Astrocyte (in vitro differentiated cells and primary cell): ENCODE measurements around the gene SPPL2A. TPM values are rescaled to one million over a fixed set of nuclear protein-coding genes. Genes with fewer than 3 reads are reported as not detected.

Source experiments
- DNase-seq: peaks from one replicate; pipeline ENCODE4 v3.0.0-alpha.2; 2010; ENCODE audit warnings: low read depth
- FAIRE-seq: peaks from 2 replicates; lab custom pipeline; 2011; peaks lifted over from hg19 to GRCh38; lab: Jason Lieb, UNC
- H2AFZ ChIP-seq: 2 replicates; pipeline ENCODE4 v1.6.0; 2012; ENCODE audit warnings: low read depth, low read length, inconsistent platforms
- H3K27ac ChIP-seq: 2 replicates; pipeline ENCODE4 v1.5.1; 2011; ENCODE audit warnings: low read depth, low read length, inconsistent platforms
- H3K27me3 ChIP-seq: 2 replicates; pipeline ENCODE4 v1.6.0; 2011; ENCODE audit warnings: low read length, inconsistent platforms; ENCODE audit not compliant: insufficient read depth
- H3K36me3 ChIP-seq: 2 replicates; pipeline ENCODE4 v1.5.1; 2011; ENCODE audit warnings: low read length, inconsistent platforms; ENCODE audit not compliant: insufficient read depth
- H3K4me1 ChIP-seq: 2 replicates; pipeline ENCODE4 v1.5.1; 2011; ENCODE audit warnings: low read length, inconsistent platforms; ENCODE audit not compliant: insufficient read depth
- H3K4me2 ChIP-seq: 2 replicates; pipeline ENCODE4 v1.6.0; 2012; ENCODE audit warnings: low read length, inconsistent platforms
- H3K4me3 ChIP-seq: 2 replicates; pipeline ENCODE4 v1.5.1; 2011; ENCODE audit warnings: low read depth, mild to moderate bottlenecking, low read length, inconsistent platforms; ENCODE audit not compliant: insufficient read depth
- H3K79me2 ChIP-seq: 2 replicates; pipeline ENCODE4 v1.6.0; 2012; ENCODE audit warnings: mild to moderate bottlenecking, low read length, inconsistent platforms; ENCODE audit not compliant: insufficient read depth
- H3K9ac ChIP-seq: 2 replicates; pipeline ENCODE4 v1.6.0; 2012; ENCODE audit warnings: mild to moderate bottlenecking, low read length, inconsistent platforms
- H3K9me3 ChIP-seq: 2 replicates; pipeline ENCODE4 v1.5.1; 2012; ENCODE audit warnings: low read depth, mild to moderate bottlenecking, low read length, inconsistent platforms; ENCODE audit not compliant: insufficient read depth
- H4K20me1 ChIP-seq: 2 replicates; pipeline ENCODE4 v1.6.0; 2012; ENCODE audit warnings: low read length, inconsistent platforms; ENCODE audit not compliant: insufficient read depth
- H3K27ac Mint-ChIP-seq: one replicate; pipeline ENCODE4 v1.8.0; 2021; ENCODE audit warnings: mild to moderate bottlenecking, mixed read lengths; ENCODE audit not compliant: unreplicated experiment
- H3K27me3 Mint-ChIP-seq: one replicate; pipeline ENCODE4 v1.8.0; 2021; ENCODE audit warnings: low read depth, mixed read lengths; ENCODE audit not compliant: unreplicated experiment
- H3K36me3 Mint-ChIP-seq: one replicate; pipeline ENCODE4 v1.8.0; 2021; ENCODE audit warnings: low read depth, mixed read lengths; ENCODE audit not compliant: unreplicated experiment
- H3K4me1 Mint-ChIP-seq: one replicate; pipeline ENCODE4 v1.8.0; 2021; ENCODE audit warnings: low read depth, mixed read lengths; ENCODE audit not compliant: unreplicated experiment
- H3K4me3 Mint-ChIP-seq: one replicate; pipeline ENCODE4 v1.8.0; 2021; ENCODE audit warnings: mild to moderate bottlenecking, moderate library complexity, mixed read lengths; ENCODE audit not compliant: unreplicated experiment
- H3K9me3 Mint-ChIP-seq: one replicate; pipeline ENCODE4 v1.8.0; 2021; ENCODE audit warnings: mild to moderate bottlenecking, mixed read lengths; ENCODE audit not compliant: unreplicated experiment
- CTCF ChIP-seq: IDR thresholded peaks from 2 replicates; pipeline ENCODE4 v1.5.1; 2011; ENCODE audit warnings: low read depth, mild to moderate bottlenecking, inconsistent platforms, low read length, moderate library complexity; ENCODE audit not compliant: insufficient read depth
- EZH2 ChIP-seq: IDR thresholded peaks from 2 replicates; pipeline ENCODE4 v1.6.1; 2012; ENCODE audit warnings: mild to moderate bottlenecking, low read length, inconsistent platforms; ENCODE audit not compliant: insufficient read depth
- total RNA-seq: library from RNA; stranded (reverse); gene quantifications from 2 replicates; pipeline ENCODE4 v1.2.1, GENCODE V29; 2021

SPPL2A gene
- total RNA-seq, 1 donor from 2014 or later: 56.0 TPM

GRCh38 chr15:50786438-50786837, 20.9 kb upstream of the SPPL2A start:
- Histone ChIP-seq H3K4me1 (no peaks in the 10 kb centered on the region), H4K20me1 (no peaks in the 10 kb centered on the region), H3K27ac (no peak overlapping the region), H3K9me3 (no peaks in the 10 kb centered on the region), H3K4me2 (no peak overlapping the region), H2AFZ (no peak overlapping the region), H3K4me3 (no peak overlapping the region), H3K27me3 (no peaks in the 10 kb centered on the region), H3K79me2 (no peaks in the 10 kb centered on the region), H3K9ac (no peak overlapping the region), H3K36me3 (no peaks in the 10 kb centered on the region)
- Mint-ChIP-seq H3K36me3 (peaks cover 1% of the 10 kb centered on the region), H3K27ac (no peak overlapping the region), H3K4me1 (peaks cover 7% of the 10 kb centered on the region), H3K4me3 (no peak overlapping the region), H3K9me3 (no peaks in the 10 kb centered on the region), H3K27me3 (no peaks in the 10 kb centered on the region)
- DNase-seq: no peak
- TF ChIP-seq CTCF (no peak), EZH2 (no peak)
- no peak for FAIRE-seq

- no peak for DNase-seq
- no peak for FAIRE-seq
- no peak overlapping the region for H3K27ac Mint-ChIP-seq
- H3K9ac ChIP-seq: no peak overlapping the region
- H3K27ac ChIP-seq: no peak overlapping the region
- no peaks in the 10 kb centered on the region for H4K20me1 ChIP-seq
- no peaks in the 10 kb centered on the region for H3K9me3 Mint-ChIP-seq
- no peaks in the 10 kb centered on the region for H3K4me1 ChIP-seq
- TF ChIP-seq EZH2: no peak
- no peak for TF ChIP-seq CTCF
- no peak overlapping the region for H3K4me3 ChIP-seq
- no peak overlapping the region for H3K4me2 ChIP-seq
- H3K4me3 Mint-ChIP-seq: no peak overlapping the region
- no peak overlapping the region for H2AFZ ChIP-seq
- H3K27me3 ChIP-seq: no peaks in the 10 kb centered on the region
- H3K4me1 Mint-ChIP-seq: peaks cover 7% of the 10 kb centered on the region
- no peaks in the 10 kb centered on the region for H3K9me3 ChIP-seq
- no peaks in the 10 kb centered on the region for H3K79me2 ChIP-seq
- H3K36me3 Mint-ChIP-seq: no peaks in the 10 kb centered on the region
- no peaks in the 10 kb centered on the region for H3K36me3 ChIP-seq
- H3K27me3 Mint-ChIP-seq: no peaks in the 10 kb centered on the region
Measured at GRCh38 chr15:50783895-50784294, 18.4 kb upstream of the SPPL2A start.

- no peak overlapping the region for H3K4me2 ChIP-seq
- TF ChIP-seq CTCF (no peak), EZH2 (no peak)
- H2AFZ ChIP-seq: no peak overlapping the region
- H3K36me3 ChIP-seq: no peaks in the 10 kb centered on the region
- H3K79me2 ChIP-seq: no peaks in the 10 kb centered on the region
- Mint-ChIP-seq H3K4me3 (no peak overlapping the region), H3K4me1 (peaks cover 7% of the 10 kb centered on the region), H3K27me3 (no peaks in the 10 kb centered on the region), H3K9me3 (no peaks in the 10 kb centered on the region), H3K27ac (no peak overlapping the region), H3K36me3 (no peaks in the 10 kb centered on the region)
- H3K27me3 ChIP-seq: no peaks in the 10 kb centered on the region
- no peak overlapping the region for H3K9ac ChIP-seq
- no peak overlapping the region for H3K4me3 ChIP-seq
- FAIRE-seq (no peak), DNase-seq (no peak)
- no peak overlapping the region for H3K27ac ChIP-seq
- no peaks in the 10 kb centered on the region for H4K20me1 ChIP-seq
- no peaks in the 10 kb centered on the region for H3K4me1 ChIP-seq
- H3K9me3 ChIP-seq: no peaks in the 10 kb centered on the region
Measured at GRCh38 chr15:50783411-50783810, 17.9 kb upstream of the SPPL2A start.
